NOMO-1 treated with dmso at 0.1 percent for 144 hours (cell line): ENCODE data around the gene SYNM.

Experiments
- DNase-seq: peaks from one replicate; lab custom pipeline; 2025; ENCODE audit not compliant: unreplicated experiment; lab: John Stamatoyannopoulos, UW

The SYNM gene

DNA sequence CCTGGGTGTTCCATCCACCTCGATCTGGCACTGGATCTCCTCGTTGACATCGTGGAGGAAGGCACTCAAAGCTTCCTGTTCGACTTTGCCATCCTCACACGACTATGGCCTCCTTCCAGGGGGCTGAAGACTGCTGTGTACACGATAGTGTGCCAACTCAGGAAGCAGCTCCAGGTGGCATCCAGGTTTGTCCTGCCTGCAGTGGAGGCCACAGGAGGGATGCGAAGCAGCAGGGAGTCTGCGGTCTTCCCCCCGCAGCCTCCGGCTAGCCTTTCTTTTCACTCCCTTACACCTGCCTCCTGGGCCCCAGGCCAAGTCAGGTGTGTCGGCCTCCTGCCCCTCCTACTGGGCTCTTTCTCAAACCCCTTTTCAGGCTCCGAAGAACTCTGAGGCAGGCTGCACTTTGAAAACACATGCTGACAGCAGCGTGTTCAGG is 32.2 kb downstream of the SYNM start:
- no peak for DNase-seq

DNA sequence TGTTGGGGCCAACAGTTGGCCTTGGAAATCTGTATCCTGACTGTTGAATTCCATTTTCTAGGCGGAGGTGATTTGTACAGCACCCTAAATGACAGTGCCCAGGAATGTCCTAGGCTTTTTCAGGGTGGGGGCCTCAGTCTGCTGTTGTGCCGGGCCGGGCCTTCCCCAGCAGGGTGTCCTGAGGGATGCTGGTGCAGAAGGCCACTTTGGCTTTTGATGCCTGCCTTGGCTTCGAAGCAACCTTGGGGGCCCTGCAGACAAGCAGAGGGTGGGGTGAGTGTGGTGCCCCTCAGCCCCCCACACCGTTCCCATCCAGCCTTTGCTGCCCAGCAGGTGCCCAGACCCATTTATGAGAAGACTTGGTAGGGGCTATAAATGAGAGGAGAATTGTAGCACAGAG is 33.0 kb downstream of the SYNM start:
- DNase-seq: no peak

DNA sequence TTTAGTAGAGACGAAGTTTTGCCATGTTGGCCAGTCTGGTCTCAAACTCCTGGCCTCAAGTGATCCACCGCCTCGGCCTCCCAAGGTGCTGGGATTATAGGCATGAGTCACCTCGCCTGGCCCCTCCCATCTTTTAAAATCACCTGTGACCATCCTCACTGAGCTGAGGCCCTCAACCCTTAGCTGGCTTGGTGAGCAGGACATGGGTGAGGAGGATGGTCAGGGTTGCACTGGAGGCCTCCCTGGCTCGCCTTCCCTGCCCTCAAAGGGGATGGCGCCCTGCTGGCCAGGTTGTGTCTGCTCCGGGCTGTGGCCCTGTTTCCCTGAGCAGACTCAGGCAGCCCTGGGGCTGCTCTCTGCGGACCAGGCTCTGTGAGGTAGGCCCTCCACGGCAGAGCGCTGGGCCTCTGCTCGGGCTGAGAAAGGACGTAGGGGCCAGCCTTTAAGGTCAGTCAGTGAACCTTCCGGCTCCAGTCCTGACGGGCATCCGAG is 33.7 kb downstream of the SYNM start:
- DNase-seq: no peak

DNA sequence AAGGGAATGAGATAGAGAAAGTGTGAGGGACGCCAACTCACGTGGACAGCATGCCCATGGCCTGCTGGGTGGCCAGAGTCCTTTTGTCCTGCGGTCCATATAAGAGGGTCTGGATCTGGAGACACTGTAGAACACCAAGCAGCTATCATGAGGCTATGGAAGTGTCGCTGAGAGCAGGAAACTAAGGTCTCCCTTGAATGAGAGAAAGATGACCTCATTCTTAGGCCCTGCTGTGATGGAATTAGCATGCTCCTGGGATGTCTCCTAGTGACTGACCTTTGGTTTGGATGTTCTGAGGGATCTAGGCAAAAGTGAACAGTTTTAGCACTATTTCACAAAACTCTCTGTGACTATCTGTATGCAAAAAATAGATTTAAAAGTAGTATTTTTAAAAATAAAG is 34.4 kb downstream of the SYNM start:
- no peak for DNase-seq

DNA sequence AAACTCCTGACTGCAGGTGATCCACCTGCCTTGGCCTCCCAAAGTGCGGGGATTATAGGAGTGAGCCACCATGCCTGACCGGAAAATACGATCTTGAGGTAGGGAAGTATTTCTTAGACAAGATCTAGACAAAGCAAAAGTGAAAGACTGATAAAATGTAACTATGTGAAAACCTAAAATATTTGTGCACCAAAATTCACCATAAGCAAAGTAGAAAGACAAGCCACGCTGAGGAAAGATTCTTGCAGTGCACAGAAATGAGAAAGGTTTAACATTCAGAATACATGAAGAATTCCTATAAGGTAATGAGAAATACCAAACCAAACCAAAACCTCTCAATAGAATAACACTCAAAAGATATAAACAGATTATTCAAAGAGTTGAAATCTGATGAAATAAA is 35.7 kb downstream of the SYNM start:
- no peak for DNase-seq

DNA sequence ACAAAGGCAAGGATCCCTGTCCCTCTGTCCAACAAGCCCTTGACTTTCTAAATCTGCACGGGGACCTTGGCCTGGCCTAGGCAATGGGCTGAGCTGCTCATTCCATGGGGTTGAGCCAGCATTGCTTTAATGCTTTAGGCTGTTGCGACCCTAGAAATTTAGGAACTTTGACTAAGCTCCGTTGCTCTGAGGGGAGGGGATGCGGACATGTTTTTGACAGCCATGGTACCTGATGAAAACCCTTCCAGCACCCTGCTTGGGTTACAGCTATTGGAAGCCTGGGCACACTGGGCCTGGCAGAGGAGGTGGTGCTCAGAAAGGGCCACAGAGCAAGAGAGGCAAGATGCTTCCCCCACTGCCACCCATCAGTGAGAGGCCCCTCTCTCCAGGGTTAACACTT is 37.1 kb downstream of the SYNM start:
- DNase-seq: no peak

DNA sequence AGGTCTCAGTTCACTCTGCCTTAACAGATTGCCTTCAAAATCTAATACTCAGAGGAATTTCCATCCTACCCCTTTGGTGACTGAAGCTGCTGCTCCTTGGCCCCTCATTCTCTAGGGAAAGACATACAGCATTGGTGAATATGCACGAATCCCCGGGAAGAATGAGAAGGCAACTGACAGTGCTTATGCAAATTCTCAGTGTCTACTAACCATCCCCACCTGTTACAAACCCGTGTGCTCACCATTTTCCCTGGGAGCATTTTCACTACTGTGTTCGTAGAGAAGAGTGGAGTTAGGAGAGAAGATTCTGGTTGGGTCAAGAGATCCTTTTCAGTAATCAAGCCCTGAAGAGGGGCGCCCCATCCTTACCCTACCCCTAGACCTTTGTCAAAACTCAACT is 37.7 kb downstream of the SYNM start:
- no peak for DNase-seq

DNA sequence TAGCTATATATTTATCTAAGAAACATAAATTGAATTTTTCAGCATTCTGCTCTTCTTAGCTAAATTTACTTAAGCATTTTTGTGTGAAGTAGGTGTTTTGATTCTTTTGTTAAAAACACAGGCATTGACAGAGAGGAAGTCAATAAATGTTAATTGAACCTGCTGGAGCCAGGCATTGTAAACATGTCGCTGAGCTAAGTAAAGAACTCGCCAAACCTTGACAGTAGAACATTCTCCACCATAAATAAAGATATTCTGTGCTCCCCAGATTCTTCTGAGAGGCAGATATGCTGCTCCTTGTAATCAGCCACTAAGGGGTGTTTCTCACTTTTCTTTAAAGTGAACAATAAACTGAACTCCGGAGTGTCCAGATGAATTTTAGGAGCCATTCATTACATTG is 38.4 kb downstream of the SYNM start:
- no peak for DNase-seq

DNA sequence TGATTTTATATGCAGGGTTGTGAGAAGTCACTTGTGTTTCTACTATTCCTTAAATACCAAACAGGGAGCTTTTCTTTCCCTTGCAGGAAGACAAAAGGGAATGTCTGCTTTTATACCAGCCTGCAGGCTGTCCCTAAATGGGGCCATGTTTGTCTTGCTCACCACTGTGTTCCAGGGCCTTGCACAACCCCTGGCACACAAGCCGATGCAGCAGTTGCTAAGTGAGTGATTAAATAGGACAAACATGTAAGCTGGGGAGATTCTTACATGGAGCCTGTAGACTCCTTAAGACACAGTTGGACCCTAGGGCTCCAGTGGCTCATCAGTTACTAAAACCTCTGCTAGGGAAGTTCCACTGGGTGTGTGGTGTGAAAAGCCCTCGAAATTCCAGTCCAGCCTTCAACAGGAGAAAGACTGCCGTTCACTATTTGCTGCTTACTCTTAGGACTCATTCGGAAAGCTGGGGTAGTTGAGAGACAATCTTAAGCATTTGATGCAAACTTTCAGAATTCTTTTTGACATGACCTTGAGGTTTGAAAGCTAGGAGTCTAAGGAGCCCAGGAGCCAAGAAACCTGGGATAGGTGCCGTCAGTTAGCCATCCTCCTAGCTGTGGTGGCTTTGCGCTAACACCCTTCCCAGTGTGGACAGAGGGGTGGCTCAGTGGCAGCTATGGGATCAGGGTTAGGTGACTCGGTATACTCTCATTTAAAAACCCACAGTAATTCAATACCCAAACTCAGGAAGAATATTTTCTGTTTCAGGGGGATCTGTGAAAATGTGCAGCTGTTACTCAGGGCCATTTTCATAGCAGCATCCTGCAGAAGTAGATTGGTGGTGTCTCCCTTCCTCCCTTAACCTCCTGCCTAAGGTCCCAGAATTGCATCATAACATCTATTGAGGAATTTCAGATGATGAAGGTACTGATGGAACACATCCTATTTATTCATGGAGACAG is 39.1 kb downstream of the SYNM start:
- no peak for DNase-seq

DNA sequence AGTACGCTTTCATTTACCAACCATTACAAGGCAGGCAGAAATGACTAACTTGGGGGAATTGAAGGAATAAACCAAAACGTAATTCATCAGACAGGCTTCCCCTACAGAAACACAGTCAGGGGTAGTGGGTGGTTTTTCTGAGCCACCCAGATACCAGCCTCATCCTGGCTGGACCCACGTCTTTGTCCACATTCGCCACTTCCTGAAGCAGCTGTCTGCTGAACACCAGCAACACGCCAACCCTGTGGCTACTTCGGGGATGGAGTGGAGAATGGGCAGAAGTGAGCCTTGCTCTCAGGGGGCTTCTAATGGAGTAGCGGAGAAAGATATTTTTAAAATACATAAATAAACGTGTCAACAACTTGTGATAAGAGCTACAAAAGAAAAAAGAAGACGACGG is 40.1 kb downstream of the SYNM start:
- no peak for DNase-seq

DNA sequence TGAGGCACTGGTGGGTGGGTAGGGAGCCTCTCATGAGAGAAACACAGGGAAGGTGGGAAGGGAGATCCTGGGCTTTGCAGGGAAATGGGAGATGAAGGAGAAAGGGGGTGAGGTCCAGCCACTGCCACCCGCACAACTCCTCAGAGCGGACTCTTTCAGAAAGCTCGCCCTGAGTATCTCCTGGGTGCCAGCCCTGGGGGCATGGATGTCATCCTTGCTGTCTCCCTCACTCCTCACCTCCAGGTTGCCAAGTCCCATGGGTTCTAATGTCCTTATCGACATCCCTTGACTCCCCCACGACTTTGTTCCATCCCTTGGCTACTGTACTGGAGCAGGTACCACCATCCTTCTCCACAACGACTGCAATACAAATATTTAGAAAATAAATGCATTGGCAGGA is 40.9 kb downstream of the SYNM start:
- DNase-seq: no peak

DNA sequence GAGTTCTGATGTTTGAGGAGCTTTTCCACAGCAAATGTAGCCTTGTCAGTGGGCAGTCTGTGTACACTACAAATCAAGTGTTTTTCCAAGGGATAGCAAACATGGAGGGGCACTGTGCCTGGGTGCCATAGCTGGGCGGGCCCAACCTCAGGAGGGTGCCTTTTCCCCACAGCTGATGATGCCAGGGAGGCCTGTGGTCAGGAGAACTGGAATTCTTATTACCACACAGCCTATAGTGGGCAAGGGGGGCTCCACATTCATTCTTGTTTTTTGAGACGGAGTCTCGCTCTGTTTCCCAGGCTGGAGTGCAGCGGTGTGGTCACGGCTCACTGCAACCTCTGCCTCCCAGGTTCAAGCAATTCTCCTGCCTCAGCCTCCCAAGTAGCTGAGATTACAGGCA is 41.8 kb downstream of the SYNM start:
- DNase-seq: no peak

DNA sequence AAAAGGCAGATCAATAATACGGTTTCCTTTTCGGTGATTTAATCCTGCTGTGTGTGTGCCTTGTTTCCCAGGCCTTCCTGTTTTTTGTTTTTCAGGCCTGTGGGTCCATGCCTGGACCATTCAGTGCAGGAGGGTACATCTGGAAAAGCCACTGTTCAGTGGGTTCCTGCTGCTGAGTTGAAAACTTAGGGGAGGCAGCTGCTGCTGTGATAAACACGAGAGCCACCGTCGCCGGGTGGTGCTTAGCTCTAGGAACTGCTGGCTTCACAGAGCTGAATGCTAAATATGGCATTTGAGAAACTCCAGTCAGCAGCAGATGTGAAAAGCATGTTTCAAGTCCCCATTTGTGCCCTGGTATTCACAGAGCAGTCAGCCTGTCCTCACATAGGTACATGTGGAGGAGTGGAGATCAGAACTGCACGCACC is 44.0 kb downstream of the SYNM start:
- no peak for DNase-seq

DNA sequence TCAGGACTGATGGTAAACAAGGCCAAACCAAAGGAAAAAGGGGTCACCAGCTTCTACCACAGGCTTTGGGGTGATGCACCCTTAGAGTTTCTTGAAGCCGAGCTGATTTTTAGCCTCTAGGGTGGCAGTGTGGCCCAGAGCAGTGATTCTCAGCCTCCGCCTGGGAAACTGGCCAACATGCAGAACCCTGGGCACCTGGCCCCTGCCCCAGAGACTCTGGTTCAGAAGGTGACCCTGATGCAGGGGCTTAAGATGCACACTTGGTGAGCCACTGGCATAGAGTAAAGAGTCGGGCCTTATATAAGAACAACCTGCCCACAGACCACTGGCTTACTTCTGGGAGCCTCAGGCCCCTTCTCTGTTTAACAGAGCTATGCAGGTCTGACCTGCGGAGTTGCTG is 44.5 kb downstream of the SYNM start:
- DNase-seq: no peak

DNA sequence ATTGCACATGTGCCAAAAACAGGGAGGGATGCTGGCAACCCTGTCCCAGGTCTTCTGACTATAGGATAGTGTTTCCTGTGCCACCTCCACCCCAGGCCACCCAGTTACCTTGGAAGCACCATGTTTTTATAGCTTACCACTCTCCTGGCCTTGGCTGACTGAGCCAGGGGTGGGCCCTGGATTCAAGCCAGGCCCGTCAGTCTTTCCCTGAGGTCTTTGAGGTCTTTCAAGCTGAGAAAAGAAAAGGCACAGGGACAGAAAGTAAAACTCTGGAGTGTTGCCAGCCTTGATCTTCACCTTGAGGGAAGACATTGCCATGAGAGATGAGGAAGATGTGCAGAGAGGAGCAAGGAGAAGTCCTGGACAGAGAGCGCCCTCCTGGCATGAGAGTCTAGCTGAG is 46.3 kb downstream of the SYNM start:
- no peak for DNase-seq

DNA sequence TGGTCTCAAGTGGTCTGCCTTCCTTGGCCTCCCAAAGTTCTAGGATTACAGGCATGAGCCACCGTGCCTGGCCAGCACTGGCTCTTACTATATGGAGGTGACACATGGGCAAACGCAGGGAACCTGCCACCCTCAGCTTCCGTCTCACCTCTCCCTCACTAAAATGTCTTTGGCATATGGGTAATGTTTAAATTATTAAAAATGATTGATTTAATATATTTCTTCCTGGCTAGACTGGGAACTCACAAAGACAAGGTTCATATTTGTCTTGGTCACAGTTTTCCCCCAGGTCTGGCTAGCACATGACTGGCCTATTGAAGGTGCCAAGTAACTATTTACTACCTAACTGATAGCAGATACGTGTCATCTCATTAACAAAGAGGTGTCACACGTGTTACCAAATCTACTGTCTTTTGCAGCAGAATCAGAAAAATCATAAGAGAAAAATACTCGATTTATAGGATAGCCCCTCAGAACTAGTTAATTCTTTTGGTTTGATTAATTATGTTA is 48.2 kb downstream of the SYNM start:
- no peak for DNase-seq

DNA sequence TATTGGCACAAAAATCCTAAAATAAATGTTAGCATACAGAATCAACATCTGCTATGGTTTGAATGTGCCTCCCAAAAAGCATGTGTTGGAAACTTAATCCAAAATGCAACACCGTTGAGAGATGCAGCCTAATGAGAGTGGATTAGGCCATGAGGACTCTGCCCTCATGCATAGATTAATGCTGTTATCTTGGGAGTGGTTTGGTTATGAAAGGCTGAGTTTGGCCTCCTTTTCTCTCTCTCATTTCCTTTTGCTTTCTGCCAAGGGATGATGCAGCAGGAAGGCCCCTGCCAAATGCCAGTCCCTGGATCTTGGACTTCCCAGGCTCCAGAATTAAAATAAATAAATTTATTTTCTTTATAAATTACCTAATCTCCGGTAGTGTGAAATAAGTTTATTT is 49.4 kb downstream of the SYNM start:
- no peak for DNase-seq

DNA sequence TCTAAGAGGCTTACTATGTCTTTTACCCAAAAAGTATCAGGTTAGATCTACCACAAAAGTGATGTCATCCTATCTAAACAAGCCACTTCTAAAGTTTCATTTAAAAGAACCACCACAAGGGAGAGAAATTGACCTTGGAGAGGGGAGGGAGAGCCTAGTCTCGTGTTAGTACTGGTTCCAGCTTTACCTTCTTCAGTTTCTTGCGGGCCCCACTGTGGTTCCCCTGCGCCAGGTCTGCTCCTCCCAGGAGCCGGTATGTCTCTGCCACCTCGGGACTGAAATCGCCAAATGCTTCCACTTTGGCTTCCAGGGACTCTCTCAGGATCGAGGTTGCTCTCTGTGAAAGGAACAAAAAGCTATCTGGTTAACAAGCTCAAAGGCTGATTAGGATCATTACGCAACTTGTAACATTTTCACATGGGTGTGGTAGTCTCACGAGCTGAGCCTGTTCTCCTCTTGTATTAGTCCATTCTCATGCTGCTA is 51.1 kb downstream of the SYNM start:
- no peak for DNase-seq

DNA sequence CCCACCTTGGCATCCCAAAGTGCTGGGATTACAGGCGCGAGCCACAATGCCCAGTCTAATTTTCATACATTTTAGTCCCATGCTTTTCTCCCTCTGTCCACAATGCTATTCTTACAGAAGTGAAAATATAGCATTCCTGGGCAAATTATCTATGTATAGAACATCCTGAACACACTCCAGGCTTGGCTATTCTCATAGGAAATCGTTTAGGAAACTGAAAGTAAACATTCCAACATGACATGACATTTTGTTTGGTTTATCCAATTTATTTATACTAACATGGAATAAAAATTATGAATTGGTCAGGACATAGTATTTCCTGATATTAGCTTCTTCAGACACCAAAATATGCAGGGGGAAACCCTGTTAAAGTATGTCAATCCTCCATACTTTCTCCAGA is 52.6 kb downstream of the SYNM start:
- no peak for DNase-seq

DNA sequence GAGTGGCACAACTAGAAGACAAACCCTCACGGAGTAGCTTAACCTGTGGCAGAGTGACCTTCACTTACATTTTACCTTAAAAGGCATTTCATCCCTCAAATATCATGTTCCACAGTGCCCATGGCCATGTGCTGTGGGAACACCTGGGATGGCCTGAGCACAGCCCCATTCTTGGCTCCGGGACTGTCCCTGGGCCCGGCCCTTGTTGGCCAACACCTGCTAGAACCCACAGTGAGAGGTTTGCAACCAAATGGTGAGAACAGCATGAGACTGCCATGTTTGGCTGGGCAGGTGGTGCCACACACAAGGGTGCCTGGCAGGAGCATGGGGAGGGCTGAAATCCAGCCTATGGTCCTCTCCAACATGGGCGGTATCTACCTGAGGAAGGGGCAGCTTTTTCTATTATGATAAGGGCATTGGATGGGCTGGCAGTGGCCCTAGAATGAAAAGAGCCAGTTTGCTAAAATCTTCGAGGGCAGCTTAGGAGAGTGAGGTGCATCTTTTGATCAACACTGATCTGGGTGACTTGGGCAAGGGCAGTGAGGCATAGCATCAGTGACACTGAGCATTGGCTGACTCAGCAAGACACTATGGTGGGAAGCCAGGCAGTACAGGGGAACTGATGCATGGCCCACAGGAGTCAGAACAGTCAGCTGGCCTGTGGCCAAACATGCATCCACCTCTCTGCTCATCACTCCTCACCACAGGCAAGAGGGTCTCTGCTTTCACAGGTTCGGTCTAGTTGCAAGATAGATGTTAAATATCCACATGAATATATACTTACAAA is 53.9 kb downstream of the SYNM start:
- no peak for DNase-seq

DNA sequence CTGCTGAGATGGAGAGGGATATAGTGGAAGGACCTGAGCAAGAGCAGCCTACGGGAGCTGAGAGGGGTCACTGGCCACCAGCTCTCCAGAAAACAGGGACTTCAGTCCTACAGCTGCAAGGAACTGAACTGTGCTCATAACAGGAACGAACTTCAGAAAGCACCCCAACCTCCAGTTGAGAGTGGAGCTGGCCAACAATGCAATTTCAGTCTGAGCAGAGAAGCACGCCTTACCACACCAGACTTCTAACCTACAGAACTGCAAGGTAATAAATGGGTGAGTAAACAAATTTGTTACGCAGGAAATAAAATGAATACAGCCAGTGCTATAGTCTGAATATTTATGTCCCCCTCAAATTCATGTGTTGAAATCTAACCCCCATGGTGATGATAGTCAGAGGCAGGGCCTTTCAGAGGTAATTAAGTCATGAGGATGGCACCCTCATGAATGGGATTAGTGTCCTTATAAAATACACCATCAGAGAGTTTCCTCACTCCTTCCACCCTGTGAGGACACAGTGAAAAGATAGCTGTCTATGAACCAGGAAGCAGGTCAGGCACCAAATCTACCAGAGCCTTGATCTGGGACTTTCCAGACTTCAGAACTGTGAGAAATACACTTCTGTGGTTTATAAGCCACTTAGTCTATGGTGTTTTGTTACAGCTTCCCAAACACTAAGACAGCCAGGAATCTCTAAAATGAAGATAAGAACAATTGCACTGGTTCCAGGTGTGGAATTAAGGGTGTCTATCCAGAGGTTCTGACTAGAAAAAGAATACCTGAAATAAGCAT is 58.6 kb downstream of the SYNM start:
- no peak for DNase-seq
